Measurements from ENCODE around the gene YPEL1.
"Not testable (repeated sequence)": the region's sequence is repeated elsewhere in the genome, so short reads cannot be mapped to it uniquely, and the experiment has no call there.

The YPEL1 gene

DNA sequence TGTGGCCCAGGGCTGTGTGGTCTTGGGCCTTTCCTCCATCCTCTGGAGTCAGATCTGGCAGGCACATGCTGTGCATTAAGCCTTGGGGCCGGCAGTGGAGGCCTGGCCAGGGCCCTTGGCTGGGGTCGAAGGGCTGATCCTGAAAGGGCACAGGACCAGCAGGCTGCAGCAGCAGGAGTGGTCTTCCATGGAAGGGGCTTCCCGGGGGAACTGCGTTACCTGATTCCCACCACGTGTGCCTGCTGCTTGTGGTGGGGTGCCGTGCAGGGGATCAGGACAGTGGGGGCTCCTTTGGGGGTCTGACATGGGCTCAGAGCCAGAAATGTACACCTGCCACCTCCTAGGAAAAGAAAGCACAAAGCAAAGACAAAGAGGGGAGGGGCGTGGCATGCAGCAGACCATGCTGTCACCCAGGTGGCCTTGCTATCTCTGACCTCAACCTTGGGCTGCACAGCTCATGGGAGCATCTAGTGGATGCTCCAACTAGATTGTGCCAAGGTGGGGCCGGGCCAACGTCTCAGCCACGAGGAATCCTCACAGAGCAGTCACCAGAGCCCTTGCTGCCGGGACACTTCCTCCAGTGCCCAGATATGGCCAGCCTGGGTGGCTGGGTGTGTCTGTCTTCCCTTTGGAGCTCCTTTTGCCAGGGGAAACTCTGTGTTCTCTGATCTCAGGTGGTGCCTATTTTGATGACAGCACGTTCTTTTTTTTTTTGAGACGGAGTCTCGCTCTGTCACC is 17.9 kb upstream of the YPEL1 start:
- DNase-seq, result no peak

DNA sequence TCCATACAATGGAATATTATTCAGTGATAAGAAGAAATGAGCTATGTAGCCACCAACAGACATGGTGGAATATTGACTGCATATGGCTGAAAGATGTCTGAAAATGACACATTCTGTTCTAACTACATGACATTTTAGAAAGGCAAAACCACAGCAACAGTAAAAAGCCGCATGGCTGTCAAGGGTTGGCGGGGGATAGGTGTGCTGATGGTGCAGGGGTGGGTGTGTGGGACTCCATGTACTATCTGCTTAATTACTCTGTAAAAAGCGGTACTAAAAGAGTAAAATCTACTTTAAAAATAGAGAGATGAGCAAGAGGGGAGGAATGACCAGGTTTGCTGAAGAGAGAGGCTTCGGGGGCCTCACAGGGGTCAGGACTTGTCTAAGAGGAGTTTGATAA is 16.7 kb upstream of the YPEL1 start:
- no peak for DNase-seq

DNA sequence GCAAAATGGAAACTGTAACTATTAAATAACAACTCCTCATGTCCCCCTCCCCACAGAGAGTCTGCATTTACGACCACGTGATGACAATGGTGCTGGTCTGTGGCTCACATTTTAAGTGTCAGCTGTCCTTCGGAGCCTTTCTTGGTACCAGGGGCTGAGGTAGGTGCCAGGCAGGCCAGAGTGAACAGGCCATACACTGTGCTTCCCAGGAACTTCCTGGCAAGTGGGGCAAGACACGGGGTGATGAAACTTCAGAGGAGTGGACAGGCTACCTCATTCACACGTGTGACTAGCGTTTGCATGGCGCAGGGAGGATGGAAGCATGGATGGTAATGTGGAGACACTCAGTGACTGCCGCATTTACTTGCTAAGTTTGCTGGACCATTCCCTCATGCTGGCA is 10.4 kb upstream of the YPEL1 start:
- no peak for DNase-seq

DNA sequence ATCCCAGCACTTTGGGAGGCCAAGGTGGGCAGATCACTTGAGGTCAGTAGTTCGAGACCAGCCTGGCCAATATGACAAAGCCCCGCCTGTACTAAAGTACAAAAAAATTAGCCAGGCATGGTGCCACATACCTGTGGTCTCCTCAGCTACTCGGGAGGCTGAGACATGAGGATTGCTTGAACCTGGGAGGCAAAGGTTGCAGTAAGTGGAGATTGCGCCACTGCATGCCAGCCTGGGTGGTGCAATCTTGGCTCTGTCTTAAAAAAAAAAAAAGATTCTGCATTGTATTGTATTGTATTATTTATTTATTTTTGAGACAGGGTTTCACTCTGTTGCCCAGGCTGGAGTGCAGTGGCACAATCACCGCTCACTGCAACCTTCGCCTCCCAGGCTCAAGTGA is 9.3 kb upstream of the YPEL1 start:
- not testable (repeated sequence) for DNase-seq

DNA sequence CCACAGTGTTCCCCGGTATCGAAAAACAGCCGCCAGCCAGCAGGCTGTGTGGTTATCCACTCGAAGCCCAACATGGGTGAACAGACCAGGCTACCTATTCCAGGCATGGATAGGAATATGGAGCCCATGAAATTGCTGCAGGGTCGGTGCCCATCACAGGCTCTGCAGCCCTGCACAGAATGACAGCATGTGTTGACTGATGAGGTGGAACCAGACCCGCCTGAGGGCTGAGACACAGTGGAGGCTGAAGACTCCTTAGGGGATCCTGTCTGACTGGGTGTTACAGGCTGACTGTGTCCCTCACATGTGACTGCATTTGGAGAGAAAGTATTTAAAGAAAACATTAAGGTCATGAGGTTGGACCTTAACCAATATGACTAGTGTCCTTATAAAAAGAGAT is 6.2 kb upstream of the YPEL1 start:
- DNase-seq, result no peak

DNA sequence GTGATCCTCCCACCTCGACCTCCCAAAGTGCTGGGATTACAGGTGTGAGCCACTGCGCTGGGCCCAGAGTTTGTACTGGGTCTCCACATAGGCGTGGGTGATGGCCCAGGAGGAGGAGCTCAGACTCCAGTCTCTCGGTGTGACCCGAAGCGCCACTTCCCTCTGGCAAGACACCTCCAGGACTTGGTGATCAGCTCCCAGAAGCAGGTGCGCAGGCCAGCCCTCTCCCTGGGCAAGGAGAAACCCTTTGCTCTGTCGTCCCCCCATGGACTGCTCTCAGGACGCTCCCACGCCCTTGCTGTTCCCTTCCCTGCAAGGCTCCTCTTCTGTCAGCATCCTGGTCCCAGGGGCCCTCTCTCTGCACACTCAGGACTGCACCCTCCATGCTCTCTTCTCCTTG is 5.5 kb upstream of the YPEL1 start:
- no peak for DNase-seq

DNA sequence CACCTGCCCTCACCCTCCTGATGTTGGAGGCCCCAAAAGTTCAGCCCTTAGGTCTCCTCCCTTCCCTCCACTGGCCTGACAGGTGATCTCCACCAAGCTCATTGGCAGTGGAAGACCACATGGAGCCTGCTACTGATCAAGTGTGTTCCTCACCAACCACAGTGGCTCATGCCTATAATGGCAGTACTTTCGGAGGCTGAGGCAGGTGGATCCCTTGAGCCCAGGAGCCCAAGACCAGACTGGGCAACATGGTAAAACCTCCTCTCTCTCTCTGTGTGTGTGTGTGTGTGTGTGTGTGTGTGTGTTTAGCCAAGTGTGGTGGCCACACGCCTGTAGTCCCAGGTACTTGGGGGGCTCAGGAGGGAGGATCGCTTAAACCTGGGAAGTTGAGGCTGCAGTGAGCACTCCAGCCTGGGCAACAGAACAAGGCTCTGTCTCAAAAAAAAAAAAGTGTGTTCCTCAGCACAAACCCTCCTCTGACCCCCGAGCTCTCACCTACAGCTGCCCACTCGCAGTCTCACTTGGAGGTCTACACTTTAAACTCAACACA is 4.3 kb upstream of the YPEL1 start:
- DNase-seq, result no peak

DNA sequence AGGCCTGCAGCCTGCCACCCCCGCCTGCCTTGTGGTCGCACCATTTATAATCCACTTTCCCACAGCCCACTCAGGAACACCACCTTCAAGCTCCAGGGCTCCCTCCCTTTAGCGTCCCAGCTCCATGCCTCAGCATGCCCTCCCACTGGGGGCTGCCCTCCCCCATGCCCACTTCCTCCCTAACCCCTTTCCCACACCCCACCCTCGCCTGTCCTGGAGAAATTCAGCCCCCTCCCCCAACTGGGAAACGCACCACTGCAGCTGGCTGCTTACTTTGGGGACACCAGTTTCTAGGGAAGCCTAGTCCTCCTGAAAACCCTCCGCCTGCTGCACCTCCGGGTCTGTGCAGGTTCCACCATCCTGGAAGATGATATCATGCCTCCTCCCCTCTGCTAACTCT is 3.4 kb upstream of the YPEL1 start:
- DNase-seq, result no peak

DNA sequence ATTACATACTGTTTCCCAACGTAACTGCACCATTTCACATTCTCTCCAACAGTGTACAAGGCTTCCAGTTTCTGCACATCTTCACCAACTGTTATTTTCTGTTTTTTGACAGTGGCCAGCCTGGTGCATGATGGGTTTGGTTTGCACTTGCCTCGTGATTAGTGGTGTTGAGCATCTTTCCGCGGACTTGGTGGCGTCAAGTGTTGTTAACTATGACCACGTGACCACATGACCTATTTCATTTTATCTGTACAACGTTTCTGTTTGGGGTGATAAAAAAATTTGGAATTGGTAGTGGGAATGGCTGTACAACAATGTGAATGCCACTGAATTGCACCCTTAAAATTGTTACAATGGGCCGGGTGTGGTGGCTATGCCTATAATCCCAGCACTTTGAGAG is 2.5 kb upstream of the YPEL1 start:
- peak; percentile 13 for DNase-seq

DNA sequence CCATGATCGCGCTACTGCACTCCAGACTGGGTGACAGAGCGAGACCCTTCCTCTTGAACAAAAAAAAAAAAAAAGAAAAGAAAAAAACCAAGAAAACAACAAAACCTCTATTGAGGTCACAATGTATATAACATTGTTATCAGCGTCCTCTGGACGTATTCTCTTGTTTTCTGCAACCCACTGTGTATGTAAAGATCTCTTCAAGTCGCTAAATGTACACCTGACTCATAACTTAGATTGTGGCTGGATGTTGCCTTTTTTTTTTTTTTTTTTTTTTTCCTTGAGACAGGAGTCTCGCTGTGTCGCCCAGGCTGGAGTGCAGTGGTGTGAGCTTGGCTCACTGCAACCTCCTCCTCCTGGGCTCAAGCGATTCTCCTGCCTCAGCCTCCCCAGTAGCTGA is 1.4 kb upstream of the YPEL1 start:
- no peak for DNase-seq

DNA sequence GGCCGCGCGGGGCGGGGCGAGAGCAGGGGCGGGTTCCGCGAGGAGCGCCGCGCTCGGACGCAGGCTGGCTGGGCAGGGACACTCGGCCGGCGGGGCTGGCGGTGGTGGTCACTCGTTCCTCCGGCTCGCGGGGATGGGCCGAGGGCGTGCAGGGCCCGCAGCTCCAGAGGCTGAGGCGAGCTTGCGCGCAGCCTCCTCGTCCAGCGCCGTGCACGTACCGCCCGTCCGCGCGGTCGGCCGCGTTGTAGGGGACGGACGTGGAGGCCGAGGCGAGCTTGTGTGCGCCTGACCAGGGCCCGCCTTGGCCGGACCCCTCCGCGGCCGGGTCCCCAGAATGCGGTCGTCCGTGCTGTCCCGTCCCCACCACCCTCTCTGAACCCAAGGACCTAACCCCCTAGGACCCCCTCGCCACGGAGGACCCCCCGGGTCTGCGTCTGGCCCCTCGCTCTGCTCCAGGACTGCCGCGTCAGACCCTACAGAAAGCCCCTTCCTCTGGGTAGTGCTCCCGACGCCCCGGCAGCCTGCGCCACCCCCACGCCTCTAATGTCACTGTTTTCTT is 569 bp upstream of the YPEL1 start:
- no peak for DNase-seq

DNA sequence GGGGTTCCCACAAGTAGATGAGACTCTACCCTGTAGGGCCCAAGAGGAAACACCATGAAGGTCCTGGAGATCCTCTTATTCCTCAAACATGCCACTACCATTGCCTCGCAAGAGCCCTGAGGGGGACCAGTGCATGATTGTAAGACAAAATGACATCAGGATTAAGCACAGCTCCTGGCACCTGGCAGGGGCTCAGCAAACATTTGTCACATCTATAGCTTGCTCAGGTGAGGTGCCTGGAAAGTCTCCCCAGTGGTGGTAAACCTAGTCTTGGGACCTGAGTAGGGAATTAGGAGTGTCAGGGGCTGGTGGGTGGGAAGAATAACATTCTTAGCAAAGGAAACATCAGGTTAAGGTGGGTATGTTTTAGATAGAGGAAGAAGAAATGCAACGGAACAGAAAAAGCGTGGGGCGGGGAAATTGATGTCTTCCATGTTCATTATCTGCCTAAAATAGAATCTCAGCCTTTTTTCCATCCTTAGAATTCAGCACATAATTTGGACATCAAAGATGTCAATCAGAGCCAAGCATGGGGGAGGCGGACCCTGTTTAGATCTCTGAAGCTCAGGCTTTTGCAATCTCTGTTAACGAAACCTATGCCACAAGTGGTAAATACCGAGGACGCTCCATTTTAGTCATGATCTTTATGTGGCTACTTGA is 924 bp downstream of the YPEL1 start:
- peak; percentile 17 for DNase-seq

DNA sequence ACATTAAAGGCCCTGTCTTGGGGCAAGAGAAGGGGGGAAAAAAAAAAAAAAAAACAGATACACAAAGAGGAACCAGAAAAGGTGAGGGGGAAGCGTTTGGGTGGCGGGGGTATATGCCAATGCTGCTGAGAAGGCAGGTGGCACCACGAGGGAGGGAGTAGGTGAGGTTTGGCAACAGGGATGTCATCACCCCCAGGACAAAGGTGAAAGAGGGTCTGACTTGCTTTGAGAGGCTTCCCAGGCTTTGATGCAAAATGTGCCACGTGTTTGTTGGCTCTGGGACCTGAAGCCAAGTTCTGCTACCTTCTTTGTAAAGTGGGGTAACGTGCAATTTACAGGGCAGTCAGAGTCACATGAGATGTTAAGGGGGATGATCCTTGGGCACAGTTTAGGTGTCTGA is 4.1 kb downstream of the YPEL1 start:
- DNase-seq, result no peak

DNA sequence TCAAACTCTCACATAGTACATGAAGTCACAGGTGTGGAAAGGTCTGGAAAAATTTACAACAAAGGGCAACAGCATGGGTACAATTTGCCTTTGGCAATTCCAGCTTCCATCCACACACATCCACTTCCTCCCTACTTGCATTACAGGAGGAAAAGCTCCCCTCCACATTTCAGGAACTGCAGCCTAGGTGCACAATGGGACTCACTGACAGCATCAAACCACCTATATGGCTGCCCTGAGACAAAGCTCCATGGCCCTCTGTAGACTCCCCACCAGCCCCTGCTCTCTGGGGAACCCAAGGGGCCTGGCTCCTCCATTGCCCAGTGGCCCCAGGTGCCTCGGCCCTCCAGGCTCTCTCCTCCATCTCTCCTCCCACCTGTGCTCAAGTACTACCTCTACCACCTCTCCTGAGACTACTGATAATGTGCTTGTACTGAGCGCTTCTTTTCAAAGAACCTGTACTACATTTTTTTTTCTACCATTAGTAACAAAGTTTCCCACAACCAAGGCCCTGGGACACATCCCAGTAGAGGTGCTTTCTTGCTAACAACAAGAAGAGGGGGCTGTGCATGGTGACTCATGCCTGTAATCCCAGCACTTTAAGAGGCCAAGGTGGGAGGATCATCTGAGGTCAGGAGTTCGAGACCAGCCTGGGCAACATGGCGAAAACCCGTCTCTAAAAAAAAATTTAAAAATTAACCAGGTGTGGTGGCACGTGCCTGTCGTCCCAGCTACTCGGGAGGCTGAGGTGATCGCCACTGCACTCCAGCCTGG is 4.9 kb downstream of the YPEL1 start:
- no peak for DNase-seq

DNA sequence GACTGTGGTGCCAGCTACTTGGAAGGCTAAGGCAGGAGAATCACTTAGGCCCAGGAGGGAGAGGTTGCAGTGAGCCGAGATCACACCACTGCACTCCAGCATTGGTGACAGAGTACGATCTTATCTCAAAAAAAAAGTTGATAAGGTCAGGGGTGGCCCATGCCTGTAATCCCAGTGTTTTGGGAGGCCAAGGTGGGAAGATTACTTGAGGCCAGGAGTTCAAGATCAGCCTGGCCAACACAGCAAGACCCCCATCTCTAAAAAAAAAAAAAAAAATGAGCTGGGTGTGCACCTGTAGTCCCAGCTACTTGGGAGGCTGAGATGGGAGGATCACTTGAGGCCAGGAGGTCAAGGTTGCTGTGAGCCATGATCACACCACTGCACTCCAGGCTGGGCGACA is 6.4 kb downstream of the YPEL1 start:
- not testable (repeated sequence) for DNase-seq

DNA sequence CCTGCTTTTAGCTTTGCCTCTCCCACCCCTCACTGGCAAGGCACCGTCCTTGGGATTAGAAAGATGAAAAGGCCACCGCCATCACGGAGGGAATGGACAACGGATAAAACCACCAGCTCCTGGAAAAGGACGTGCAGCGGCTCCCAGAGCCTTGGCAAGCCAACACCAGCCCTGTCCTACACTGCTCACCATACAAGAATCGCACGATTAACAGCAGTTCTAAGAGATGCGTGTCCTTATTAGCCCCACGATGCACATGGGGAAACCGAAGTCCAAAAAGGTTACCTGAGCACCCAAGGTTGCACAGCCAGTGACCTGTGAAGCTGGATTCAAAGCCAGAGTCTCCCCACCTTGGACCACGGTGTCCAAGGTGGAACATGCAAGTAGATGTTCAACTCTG is 7.3 kb downstream of the YPEL1 start:
- no peak for DNase-seq

DNA sequence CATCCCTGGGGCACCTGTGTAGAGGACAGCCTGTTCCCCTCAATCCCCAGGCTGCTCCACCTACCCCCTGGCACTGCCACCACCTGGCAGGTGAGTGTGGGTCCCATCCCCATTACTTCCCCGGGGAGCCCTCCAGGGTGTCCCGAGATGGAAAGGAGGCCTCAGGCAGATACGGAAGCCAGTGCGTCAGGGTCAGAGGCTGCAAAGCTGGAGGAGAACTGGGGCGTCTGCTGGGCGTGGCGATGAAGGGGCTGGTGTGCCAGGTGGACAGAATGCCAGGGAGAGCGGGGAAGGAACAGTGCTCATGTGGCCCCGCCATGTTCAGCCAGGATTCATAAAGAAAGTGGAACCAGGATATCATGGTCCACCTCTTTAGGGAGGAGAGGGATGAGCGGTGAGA is 7.8 kb downstream of the YPEL1 start:
- DNase-seq, result no peak

DNA sequence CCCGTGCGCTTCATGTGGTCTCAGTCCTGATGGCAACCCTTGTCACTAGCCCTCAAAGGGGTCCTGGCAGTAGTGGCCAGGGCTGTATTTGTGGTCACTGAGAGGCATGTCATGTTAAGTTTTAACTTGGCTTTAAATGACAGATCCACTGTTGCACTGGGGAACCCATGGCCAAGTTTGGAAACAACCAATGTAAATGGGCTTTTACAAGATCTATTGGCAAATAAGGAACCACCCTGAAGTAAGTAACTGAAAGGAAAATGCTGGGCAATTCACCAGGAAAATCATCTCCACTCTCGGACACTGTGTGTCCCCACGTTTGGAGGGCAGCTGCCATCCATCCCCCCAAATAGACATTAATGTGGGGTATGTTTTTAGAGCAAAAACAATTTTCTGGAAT is 8.4 kb downstream of the YPEL1 start:
- DNase-seq, result no peak

DNA sequence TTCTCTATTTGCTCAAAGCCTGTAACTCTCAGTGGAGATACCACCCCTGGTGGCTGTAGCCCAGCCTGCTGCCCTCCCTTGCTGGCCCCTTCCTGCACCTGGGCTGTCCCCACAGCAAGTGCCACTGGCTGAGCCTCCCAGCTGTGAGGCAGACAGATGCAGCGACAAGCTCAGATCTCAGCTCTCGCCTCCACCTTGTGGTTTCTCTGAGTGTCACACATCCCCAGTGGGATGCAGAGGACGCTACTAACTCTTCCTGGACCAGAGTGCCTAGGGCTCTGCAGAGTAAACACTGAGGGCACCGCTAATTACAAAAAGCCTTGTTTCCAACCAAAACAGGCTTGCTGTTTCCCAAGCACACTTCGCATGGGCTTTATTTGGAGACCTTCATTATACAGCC is 8.9 kb downstream of the YPEL1 start:
- peak; percentile 43 for DNase-seq

DNA sequence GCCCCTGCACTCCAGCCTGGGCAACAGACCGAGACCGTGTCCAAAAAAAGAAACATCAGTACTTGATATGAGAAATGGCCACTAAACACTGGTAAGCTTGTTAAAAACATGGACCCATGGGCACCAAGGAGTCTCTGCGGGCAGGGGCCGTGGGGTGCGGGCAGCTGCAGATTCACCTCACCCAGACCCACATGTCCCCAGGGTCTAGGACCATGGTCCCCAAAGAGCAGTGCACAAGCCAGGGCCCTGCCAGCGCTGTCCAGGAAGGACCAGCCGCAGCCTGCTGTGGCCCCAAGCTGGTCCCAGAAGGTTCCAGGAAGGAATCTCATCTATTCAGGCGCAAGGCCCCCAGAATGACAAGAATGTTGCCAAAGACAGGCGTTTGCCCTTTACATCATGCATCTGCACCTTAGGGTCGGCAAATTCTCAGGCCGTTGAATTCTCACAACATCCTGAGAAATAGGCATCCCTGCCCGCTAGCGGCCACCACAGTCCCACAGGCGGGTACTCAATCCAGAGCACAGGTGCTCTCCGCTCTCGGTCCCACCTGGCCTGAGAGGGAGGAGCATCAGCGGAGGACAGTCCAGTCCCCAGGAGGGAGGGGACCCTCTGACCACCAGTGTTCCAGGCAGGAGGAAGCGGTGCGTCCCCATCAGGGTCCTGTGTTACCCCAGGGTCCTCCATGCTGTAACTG is 9.5 kb downstream of the YPEL1 start:
- no peak for DNase-seq

DNA sequence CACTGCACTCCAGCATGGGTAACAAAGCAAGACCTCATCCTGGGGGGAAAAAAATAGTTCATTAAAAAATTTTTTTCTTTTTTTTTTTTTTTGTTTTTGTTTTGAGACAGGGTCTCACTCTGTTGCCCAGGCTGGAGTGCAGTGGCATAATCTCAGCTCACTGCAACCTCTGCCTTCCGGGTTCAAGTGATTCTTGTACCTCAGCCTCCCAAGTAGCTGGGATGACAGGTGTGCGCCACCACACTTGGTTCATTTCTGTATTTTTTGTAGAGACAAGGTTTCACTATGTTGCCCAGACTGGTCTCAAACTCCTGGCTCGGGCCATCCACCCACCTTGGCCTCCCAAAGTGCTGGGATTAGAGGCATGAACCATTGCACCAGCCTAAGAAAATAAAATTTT is 11.1 kb downstream of the YPEL1 start:
- not testable (repeated sequence) for DNase-seq

DNA sequence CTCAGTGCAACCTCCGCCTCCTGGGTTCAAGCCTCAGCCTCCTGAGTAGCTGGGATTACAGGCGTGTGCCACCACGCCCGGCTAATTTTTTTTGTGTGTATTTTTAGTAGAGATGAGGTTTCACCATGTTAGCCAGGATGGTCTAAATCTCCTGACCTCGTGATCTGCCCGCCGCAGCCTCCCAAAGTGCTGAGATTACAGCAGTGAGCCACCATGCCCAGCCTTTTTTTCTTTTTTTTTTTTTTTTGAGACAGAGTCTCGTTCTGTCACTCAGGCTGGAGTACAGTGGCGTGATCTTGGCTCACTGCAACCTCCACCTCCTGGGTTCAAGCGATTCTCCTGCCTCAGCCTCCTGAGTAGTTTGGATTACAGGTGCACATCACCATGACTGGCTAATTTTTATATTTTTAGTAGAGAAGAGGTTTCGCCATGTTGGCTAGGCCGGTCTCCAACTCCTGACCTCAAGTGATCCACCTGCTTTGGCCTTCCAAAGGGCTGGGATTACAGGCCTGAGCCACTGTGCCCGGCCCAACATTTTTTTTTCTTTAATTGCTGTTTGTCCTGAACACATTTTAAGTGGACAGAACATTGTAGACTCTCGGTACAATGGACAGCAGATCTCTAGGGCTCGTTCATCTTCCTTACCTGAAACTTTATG is 14.3 kb downstream of the YPEL1 start:
- DNase-seq, result not testable (repeated sequence)

Measured in CD4-positive, alpha-beta T cell treated with Interleukin-21 for 1 hour (primary cell).